DMS 273 (cell line): ENCODE data around the gene LRRC28.
"Not testable (repeated sequence)": the region's sequence is repeated elsewhere in the genome, so short reads cannot be mapped to it uniquely, and the experiment has no call there.

Experiments used
- DNase-seq: peaks from one replicate; lab custom pipeline; 2025; ENCODE audit not compliant: unreplicated experiment; lab: John Stamatoyannopoulos, UW

The LRRC28 gene

GRCh38 chr15:99390667-99391066, 139.4 kb downstream of the LRRC28 start:
- DNase-seq = no peak

DNA sequence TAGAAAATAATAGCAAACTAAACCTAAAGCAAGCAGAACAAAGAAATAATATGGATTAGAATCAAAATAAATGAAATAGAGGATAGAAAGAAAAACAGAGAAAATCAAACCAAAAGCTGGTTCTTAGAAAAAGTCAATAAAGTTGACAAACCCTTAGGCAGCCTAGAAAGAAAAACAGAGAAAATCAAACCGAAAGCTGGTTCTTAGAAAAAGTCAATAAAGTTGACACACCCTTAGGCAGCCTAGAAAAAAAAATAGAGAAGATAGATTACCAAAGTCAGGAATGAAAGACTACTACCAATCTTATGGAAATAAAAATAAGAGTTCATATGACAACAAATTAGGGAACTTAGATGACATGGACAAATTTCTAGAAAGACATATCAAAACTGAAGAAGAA, 142.4 kb downstream of the LRRC28 start:
- no peak for DNase-seq

- no peak for DNase-seq
Observed at GRCh38 chr15:99396375-99396774, 145.1 kb downstream of the LRRC28 start.

DNA sequence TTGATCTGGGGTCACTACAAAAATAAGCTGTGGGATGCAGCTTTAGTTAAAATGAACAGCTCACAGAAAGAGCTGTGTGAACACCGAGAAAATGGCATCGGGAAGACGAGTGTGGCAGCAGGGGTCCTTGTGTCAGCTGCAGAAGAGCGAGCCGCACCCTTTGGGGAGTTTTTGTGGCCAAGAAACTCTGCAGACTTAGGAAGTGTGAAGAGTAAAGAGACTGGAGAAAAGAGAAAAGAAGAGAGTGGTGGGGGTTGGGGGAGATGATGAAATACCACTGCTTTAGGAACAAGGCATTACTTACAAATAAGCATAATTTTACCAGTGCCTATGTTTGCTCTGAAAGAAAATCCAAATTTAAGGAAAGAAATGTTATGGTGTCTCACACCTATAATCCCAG, 147.8 kb downstream of the LRRC28 start:
- no peak for DNase-seq

- DNase-seq = no peak
Observed at GRCh38 chr15:99399618-99400017, 148.3 kb downstream of the LRRC28 start.

GRCh38 chr15:99401216-99401615, 149.9 kb downstream of the LRRC28 start:
- not testable (repeated sequence) for DNase-seq

DNA sequence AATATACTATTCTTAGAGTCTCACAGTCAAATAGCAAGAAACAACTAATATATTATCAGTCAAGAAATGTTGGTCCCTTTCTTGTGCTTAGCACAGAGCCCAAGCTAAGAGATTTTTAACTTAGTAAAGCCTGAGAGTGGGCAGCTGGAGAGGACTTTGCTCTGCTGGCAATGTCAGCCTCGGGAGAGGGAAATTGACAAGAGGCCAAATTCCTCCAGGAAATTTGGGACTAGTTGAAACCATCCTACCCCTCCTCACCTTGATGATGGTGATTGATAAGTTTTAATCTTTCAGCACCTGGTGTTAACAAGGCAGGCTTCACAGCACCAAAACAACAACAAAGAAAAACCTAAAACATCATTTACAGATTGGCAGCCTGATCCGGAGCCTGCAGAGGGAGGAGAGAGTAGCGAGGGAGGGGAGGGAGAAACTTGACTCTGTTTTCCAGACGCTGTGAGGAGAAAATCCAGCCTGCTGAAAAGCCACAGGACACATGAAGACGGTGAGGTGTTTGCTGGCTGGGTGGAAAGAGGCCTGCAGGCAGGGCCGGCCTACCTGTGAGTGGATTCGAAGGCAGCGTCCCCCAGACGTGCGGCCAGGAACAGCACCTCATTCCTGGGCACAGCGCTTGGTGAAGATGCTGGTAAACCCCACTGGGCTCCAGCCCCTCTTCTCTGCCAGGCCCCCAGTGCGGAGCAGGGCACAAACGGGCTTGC, 150.9 kb downstream of the LRRC28 start:
- peak; percentile 49 for DNase-seq

DNA sequence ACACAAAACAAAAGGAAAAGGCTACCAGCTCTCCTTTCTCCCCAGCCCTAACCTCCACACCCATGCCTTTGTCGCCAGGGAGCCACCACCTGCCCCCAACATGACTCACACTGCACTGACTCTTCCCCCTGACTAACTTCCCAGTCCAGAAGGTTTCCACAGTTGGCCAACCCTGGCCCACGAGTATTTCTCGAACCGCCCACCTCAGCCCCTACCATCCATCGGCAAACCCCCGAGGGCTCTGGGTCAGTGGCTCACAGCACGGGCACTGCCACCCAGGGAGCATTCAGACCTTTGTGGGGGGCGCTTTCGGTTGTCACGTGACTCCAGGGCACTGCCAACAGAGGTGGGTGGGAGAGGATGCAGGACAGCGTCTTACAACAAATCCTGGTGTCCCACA, 152.3 kb downstream of the LRRC28 start:
- DNase-seq = no peak

- DNase-seq = no peak
Observed at GRCh38 chr15:99404454-99404853, 153.2 kb downstream of the LRRC28 start.

DNA sequence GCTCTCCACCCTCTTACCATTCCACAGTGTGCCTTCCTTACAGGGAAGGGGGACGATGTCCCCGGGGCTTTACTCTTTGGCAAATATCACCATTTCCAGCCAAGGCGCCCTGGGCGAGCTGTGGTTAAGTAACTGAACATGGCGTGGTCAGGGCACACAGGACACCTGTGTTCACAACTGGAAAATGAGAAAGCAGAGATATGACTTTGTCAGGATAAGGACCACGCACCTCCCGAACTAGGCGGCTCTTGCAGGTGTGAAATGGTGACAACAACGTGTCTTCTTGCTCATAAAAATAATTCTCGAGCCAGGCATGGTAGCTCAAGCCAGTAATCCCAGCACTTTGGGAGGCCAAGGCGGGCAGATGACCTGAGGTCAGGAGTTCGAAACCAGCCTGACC, 154.8 kb downstream of the LRRC28 start:
- no peak for DNase-seq

DNA sequence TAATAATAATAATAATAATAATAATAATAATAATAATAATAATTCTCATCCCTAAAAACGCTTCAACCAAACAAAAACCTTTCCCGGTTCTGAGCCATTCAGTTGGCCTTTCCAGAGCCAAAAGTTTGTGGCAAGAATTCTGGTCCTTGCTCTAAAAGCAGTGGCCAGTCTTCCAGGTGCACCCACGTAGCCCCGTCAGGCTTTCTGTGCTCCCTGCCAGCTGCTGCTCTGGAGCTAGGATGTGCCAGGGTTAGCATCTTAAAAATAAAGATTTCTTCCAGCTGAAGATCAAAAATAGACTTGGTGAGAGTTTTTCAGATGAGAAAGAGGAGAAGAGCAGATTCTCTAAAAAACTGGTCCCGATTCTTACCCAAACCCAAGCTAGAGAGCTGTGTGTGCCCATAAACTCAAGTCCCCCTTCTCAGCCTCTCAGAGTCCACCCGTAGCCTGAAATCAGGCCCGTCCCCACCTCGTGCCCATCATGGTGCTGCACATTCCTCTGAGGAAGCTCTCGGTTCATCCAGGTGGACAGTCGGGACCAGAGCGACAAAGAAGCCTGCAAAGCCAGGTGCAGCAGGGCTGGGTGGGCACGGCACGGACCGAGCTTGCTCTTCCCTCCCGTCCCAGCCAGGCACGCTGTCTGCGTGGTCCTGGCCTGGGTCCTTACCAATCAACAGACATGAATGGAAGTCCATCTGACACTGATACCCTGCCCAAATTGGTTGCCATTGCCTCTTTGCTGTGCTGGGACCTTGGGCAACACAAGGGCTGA, 155.6 kb downstream of the LRRC28 start:
- no peak for DNase-seq

- DNase-seq = no peak
Observed at GRCh38 chr15:99407716-99408115, 156.4 kb downstream of the LRRC28 start.

DNA sequence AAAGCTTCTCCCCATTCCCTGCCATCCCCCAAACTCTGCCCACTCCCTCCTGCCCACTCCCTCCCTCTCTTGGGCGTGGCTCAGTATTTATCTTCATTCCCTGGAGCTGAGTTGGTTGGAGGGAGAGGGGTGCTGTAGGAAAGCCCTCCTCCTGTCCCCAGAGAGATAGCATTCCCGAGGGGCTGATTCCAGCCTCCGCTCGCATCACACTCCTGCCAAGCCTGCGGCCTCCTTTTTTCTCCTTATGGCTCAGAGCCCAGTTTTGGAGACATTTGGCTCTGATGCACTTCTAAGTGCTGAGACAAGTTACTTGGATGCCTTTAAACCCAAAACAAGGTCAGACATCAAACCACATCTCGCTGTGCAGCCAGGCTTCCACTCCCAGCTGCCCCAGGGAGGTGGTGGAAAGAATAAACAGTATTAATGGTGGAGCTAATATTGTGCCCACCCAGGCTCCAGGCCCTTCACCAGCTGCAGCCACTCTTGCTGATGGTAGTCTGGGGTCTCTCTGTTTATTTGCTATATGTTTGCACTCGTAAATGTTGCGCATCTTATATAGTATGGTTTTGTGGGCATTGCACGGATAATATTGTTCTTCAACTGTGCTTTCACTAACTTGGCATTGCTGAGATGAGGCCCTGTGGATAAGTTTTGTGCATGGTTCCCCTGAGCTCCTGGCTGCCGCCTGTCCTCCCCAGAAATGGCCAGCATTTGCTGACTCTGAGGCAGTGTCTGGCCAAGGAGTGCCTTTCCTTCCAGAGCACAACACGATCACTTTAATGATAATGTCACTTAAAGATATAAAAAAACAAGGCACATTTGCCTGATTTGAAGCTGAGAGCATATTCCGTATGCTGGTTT, 157.2 kb downstream of the LRRC28 start:
- peak; percentile 8 for DNase-seq

DNA sequence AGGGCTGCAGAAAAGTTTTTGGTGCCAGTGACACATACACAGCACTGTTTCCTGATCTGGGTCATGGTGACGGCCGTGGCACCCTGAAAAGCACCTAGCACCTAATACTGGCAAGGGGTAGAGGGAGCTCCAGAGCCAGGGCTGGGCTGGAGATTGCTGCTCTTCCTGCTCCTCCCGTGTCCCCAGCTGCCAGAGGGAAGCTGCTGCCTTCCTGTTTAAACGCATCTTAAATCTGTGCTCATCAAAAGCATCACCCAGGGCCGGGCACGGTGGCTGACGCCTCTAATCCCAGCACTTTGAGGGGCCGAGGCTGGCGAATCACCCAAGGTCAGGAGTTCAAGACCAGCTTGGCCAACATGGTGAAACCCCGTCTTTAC, 157.8 kb downstream of the LRRC28 start:
- peak; percentile 65 for DNase-seq

DNA sequence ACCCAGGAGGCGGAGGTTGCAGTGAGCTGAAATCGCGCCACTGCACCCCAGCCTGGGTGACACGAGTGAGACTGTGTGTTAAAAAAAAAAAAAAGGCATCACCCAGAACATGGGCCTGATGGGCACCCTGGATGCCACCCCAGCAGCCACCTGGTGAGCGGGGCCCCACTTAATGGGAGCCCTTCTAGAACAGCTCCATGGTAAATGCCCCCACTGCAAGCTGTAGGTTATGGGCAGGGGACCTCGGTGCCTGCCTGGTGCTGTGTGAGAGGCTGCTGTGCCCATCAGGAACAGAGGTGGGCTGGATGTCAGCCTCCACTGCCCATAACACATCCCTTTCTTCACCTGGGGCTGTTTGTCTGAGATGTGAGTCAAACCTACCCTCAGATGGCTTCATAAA, 158.3 kb downstream of the LRRC28 start:
- no peak for DNase-seq

DNA sequence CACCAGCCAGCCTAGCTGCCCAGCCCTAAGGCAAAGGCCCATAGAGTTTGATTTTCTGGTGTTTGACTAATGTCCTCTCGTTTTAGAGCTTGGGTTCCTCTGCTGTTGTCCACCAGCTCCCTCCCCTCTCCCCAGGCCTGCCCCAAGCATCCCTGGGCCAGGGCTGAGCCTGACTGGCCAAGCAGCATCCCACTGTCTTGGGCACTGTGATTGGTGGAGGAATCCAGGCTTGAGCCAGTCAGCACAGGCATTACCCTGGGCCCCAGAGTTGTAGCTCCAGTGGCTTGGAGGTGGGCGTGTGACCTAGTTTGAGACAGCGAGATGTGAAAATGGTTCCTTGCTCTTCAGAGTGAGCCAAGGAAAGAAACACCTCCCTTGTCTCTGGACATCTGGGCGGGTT, 159.2 kb downstream of the LRRC28 start:
- DNase-seq = no peak

DNA sequence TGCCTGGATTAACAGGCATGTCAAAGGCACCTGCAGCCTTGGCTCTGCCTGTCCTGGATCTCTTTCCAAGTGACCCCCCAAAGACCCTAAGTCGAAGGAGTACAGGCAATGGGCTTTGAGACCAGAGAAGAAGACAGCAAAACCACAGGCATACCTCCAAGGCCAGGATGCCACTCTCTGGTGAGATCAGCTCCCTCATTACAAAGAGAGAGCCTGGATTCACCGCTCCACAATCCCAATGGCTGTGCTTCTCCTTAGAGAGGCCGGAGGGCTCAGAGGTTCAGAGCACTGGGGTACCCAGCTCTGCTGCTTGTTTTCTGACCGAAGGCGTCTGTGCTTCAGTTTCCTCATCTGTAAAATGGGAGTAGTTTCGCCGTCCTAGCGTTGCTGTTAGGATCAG, 160.0 kb downstream of the LRRC28 start:
- DNase-seq = no peak

DNA sequence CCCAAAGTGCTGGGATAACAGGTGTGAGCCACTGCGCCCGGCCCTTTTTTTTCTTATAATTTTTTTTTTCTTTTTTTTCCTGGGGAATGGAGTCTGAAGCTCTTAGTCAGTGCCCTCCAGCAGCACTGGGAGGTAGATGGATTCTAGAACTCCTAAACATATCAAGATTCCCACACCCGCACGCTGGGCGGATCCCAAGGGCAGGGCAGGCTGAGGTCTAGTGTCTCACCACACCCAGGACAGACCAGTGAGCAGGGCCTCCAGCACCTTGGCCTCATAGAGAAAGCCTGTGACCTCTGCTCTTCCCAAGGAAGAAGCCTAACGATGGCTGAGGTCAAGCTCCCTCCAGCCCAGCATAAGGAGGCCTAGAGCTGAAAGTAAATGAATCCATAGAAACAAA, 160.8 kb downstream of the LRRC28 start:
- no peak for DNase-seq

GRCh38 chr15:99412626-99413025, 161.3 kb downstream of the LRRC28 start:
- no peak for DNase-seq

DNA sequence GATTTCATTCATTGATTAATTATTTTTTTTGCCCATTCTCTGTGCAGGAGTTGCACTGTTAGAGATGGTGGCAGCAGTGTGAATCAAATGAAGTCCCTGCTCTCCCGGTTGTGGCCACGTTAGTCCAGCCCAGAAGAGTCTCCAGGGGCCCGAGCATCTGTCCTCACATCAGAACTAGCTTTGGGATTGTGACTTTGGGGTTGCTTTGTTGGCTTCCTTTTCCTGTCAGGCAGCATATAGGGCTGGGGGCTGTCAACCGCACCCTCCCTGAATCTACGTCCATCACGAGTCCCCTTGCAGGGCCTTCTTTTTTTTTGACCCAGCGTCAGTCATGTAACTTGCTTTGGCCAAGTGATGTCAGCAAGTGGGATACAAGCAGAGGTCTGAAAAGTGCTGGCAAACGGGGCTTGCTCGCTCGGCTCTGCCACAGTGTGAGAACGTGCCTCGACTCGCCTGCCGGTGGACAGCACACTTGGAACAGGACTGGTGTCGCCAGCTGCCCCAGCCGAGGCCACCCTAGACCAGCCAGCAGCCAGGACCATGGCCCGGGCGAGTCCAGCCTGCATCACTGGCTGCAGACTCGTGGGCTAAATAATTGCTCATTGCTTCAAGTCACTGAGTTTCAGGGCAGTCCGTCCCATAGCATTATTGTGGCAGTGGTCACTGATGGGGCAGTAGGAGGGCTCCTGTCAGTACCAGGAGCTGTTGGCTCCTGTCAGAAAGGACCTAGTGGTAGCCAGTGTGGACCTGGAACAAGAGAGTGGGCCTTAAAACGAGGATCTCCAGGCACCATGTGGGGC, 162.9 kb downstream of the LRRC28 start:
- DNase-seq = no peak
